Hepatocyte (in vitro differentiated cells): ENCODE data around the gene SLC25A34. TPM values are rescaled to one million over a fixed set of nuclear protein-coding genes. Genes with fewer than 3 reads are reported as not detected.

Source experiments
- DNase-seq: peaks from one replicate; pipeline ENCODE4 v3.0.0-alpha.2; 2016; ENCODE audit warnings: low spot score
- H2AFZ ChIP-seq: fragments of 200-600 bp; sonication (generic); 2 replicates; pipeline ENCODE4 v1.6.0; 2016; ENCODE audit warnings: antibody characterized with exemption, mild to moderate bottlenecking
- H3K27ac ChIP-seq: fragments of 200-600 bp; sonication (generic); 2 replicates; pipeline ENCODE4 v1.5.1; 2016; ENCODE audit warnings: mild to moderate bottlenecking
- H3K27me3 ChIP-seq: fragments of 200-600 bp; sonication (generic); 2 replicates; pipeline ENCODE4 v1.6.1; 2016
- H3K36me3 ChIP-seq: fragments of 200-600 bp; sonication (generic); replicated peaks from 2 replicates; pipeline ENCODE4 v1.5.1; 2016; ENCODE audit warnings: low read depth; ENCODE audit not compliant: insufficient read depth
- H3K4me1 ChIP-seq: fragments of 200-600 bp; sonication (generic); 2 replicates; pipeline ENCODE4 v1.5.1; 2016; ENCODE audit warnings: mild to moderate bottlenecking, moderate library complexity; ENCODE audit not compliant: insufficient read depth
- H3K4me2 ChIP-seq: fragments of 200-600 bp; sonication (generic); 2 replicates; pipeline ENCODE4 v1.6.0; 2016
- H3K4me3 ChIP-seq: fragments of 200-600 bp; sonication (generic); 2 replicates; pipeline ENCODE4 v1.5.1; 2016; ENCODE audit warnings: mild to moderate bottlenecking
- H3K79me2 ChIP-seq: fragments of 200-600 bp; sonication (generic); 2 replicates; pipeline ENCODE4 v1.6.0; 2017; ENCODE audit warnings: mild to moderate bottlenecking
- H3K9me2 ChIP-seq: fragments of 200-600 bp; sonication (generic); replicated peaks from 2 replicates; pipeline ENCODE4 v1.6.0; 2017; ENCODE audit warnings: mild to moderate bottlenecking; ENCODE audit not compliant: insufficient read depth
- H3K9me3 ChIP-seq: fragments of 200-600 bp; sonication (generic); 2 replicates; pipeline ENCODE4 v1.5.1; 2016; ENCODE audit warnings: low read depth, mild to moderate bottlenecking
- H4K20me1 ChIP-seq: fragments of 200-600 bp; sonication (generic); 2 replicates; pipeline ENCODE4 v1.6.0; 2016; ENCODE audit warnings: mild to moderate bottlenecking; ENCODE audit not compliant: insufficient read depth, poor library complexity, severe bottlenecking
- CTCF ChIP-seq: fragments of 200-600 bp; sonication (generic); IDR thresholded peaks from 2 replicates; pipeline ENCODE4 v1.5.1; 2016; ENCODE audit warnings: antibody characterized with exemption, mild to moderate bottlenecking; ENCODE audit not compliant: poor library complexity
- EZH2 ChIP-seq: fragments of 200-600 bp; sonication (generic); IDR thresholded peaks from 2 replicates; pipeline ENCODE4 v1.6.1; 2016; ENCODE audit warnings: antibody characterized with exemption, mild to moderate bottlenecking, borderline replicate concordance
- EZH2phosphoT487 ChIP-seq: fragments of 200-600 bp; sonication (generic); IDR thresholded peaks from one replicate; pipeline ENCODE4 v1.6.1; 2018; ENCODE audit warnings: antibody characterized with exemption, mild to moderate bottlenecking, low read depth, moderate library complexity; ENCODE audit not compliant: unreplicated experiment, severe bottlenecking
- WGBS: methylation state at CpG from one replicate; pipeline ENCODE4 v1.1.6; 2016; ENCODE audit warnings: low lambda C conversion rate; ENCODE audit errors: missing lambda C conversion rate; 5-methylcytosine and 5-hydroxymethylcytosine counted together
- polyA plus RNA-seq: library from polyadenylated mRNA; unstranded; fragments of >200 nt; fragmentation: Nextera tagmentation; extraction: Ambion mirVana; gene quantifications from 2 replicates; pipeline ENCODE4 v1.2.1, GENCODE V29; 2016
- total RNA-seq: library from RNA; depleted of rRNA; stranded (reverse); fragments of >200 nt; gene quantifications from 2 replicates; pipeline ENCODE4 v1.2.3, GENCODE V29; 2014

The SLC25A34 gene
- total and polyA plus RNA-seq, 2 experiments from 2014 or later = 0.71 to 0.87 TPM

- no peak overlapping the region for H3K4me3 ChIP-seq
- no peak overlapping the region for H2AFZ ChIP-seq
- H3K36me3 ChIP-seq = no peaks in the 10 kb centered on the region
- DNase-seq = no peak
- no peaks in the 10 kb centered on the region for H3K27me3 ChIP-seq
- H3K79me2 ChIP-seq = no peaks in the 10 kb centered on the region
- no peaks in the 10 kb centered on the region for H4K20me1 ChIP-seq
- no peak overlapping the region for H3K4me2 ChIP-seq
- H3K4me1 ChIP-seq = peaks cover 3% of the 10 kb centered on the region
- no peaks in the 10 kb centered on the region for H3K9me3 ChIP-seq
- no peak overlapping the region for H3K27ac ChIP-seq
- no peaks in the 10 kb centered on the region for H3K9me2 ChIP-seq
- TF ChIP-seq EZH2phosphoT487 (no peak), EZH2 (no peak), CTCF (no peak)
- 88% methylated on average over 11 of the region's 15 CpGs for WGBS
Measured at GRCh38 chr1:15738416-15739113, 2.5 kb downstream of the SLC25A34 start.

GRCh38 chr1:15739259-15739658 is 3.2 kb downstream of the SLC25A34 start:
- no peaks in the 10 kb centered on the region for H3K9me2 ChIP-seq
- no peaks in the 10 kb centered on the region for H3K9me3 ChIP-seq
- H2AFZ ChIP-seq = no peak overlapping the region
- WGBS = 91% methylated on average over 11 of the region's 16 CpGs
- TF ChIP-seq EZH2 = no peak
- TF ChIP-seq EZH2phosphoT487 = no peak
- no peak for TF ChIP-seq CTCF
- H3K36me3 ChIP-seq = no peaks in the 10 kb centered on the region
- H3K4me1 ChIP-seq = peaks cover 3% of the 10 kb centered on the region
- no peak overlapping the region for H3K4me2 ChIP-seq
- H3K27ac ChIP-seq = no peak overlapping the region
- H3K4me3 ChIP-seq = no peak overlapping the region
- H3K79me2 ChIP-seq = no peaks in the 10 kb centered on the region
- H3K27me3 ChIP-seq = no peaks in the 10 kb centered on the region
- DNase-seq = no peak
- no peaks in the 10 kb centered on the region for H4K20me1 ChIP-seq

- no peak for TF ChIP-seq CTCF
- no peak for TF ChIP-seq EZH2
- no peak for TF ChIP-seq EZH2phosphoT487
- Histone ChIP-seq H3K79me2 (no peaks in the 10 kb centered on the region), H3K9me3 (no peaks in the 10 kb centered on the region), H3K36me3 (no peaks in the 10 kb centered on the region), H3K27me3 (no peaks in the 10 kb centered on the region), H3K4me2 (no peak overlapping the region), H3K4me3 (no peak overlapping the region), H4K20me1 (no peaks in the 10 kb centered on the region), H3K9me2 (no peaks in the 10 kb centered on the region), H2AFZ (no peak overlapping the region), H3K27ac (no peak overlapping the region), H3K4me1 (peaks cover 3% of the 10 kb centered on the region)
- 91% methylated on average over 7 of the region's 7 CpGs for WGBS
- DNase-seq = no peak
Measured at GRCh38 chr1:15739745-15740144, 3.7 kb downstream of the SLC25A34 start.
